ENCODE results near the gene TSHZ2. TPM values are rescaled to one million over a fixed set of nuclear protein-coding genes. Genes with fewer than 3 reads are reported as not detected.

The TSHZ2 gene
- total RNA-seq, 1 experiment from 2014 or later = 0.07 TPM

GRCh38 chr20:53428588-53428987 is 456.4 kb downstream of the TSHZ2 start:
- no peaks in the 10 kb centered on the region for H3K9me2 ChIP-seq (ENCODE audit: insufficient read depth)
- DNase-seq (ENCODE audit: low read depth, low spot score) = no peak
- RAD21 ChIA-PET (ENCODE audit: low non-redundant PET in 1 of 2, low total read pairs in 2 of 2, uncharacterized antibody in 2 of 2, unreplicated experiment in 2 of 2) = no interaction called here
- TF ChIP-seq POLR2AphosphoS5 (IDR thresholded peaks at IDR 0.05; ENCODE audit: low read depth, low read length) (no peak), TCF7L2 (IDR thresholded peaks at IDR 0.05; ENCODE audit: borderline replicate concordance, extremely low read depth, insufficient read depth, insufficient read length) (no peak), EZH2 (IDR thresholded peaks at IDR 0.05) (no peak), RAD21 (IDR thresholded peaks at IDR 0.05; ENCODE audit: low read depth) (no peak), MAX (IDR thresholded peaks at IDR 0.05) (no peak), YY1 (IDR thresholded peaks at IDR 0.05; ENCODE audit: extremely low read depth, insufficient replicate concordance, low read depth, low read length) (no peak), FOSL1 (IDR thresholded peaks at IDR 0.05; ENCODE audit: low read depth) (no peak), ATF3 (IDR thresholded peaks at IDR 0.05) (no peak), REST (IDR thresholded peaks at IDR 0.05; ENCODE audit: low read depth) (no peak), ZFX (IDR thresholded peaks at IDR 0.05) (no peak), EZH2phosphoT487 (IDR thresholded peaks at IDR 0.05; ENCODE audit: borderline replicate concordance) (no peak), SIN3A (IDR thresholded peaks at IDR 0.05; ENCODE audit: low read depth) (no peak), CTCF (IDR thresholded peaks at IDR 0.05 in 2 of 3, conservative IDR thresholded peaks at IDR 0.05 in 1 of 3; ENCODE audit: borderline replicate concordance in 1 of 3, insufficient read depth in 1 of 3, low read depth in 2 of 3, low read length in 2 of 3) (no peak), POLR2A (IDR thresholded peaks at IDR 0.05; ENCODE audit: borderline replicate concordance, extremely low read depth, insufficient read depth, insufficient read length) (no peak), EGR1 (IDR thresholded peaks at IDR 0.05; ENCODE audit: low read depth) (no peak), ZBTB33 (IDR thresholded peaks at IDR 0.05; ENCODE audit: extremely low read depth, insufficient replicate concordance, low read length) (no peak), ZNF274 (IDR thresholded peaks at IDR 0.05; ENCODE audit: low read depth, low read length) (no peak), SRF (IDR thresholded peaks at IDR 0.05; ENCODE audit: low read depth) (no peak), ELF1 (IDR thresholded peaks at IDR 0.05; ENCODE audit: borderline replicate concordance, low read depth) (no peak)
- no peak for ATAC-seq
- CTCF ChIA-PET = no interaction called here
- no peak overlapping the region for H3K4me2 ChIP-seq (ENCODE audit: low read length)
- no peaks in the 10 kb centered on the region for H3K27me3 ChIP-seq (ENCODE audit: insufficient read depth, low read length)
- no peaks in the 10 kb centered on the region for H4K20me1 ChIP-seq (ENCODE audit: insufficient read depth)
- no peaks in the 10 kb centered on the region for H3K9me3 ChIP-seq (ENCODE audit: control insufficient read depth in 1 of 2, insufficient read depth in 1 of 2, low read depth in 1 of 2, low read length in 2 of 2)
- no peak overlapping the region for H3K27ac ChIP-seq (ENCODE audit: low read depth, low read length)
- intact Hi-C loops (cut with micrococcal nuclease) = no loop called here
- BruUV-seq (replicated peaks) = no TSS peak
- H2AFZ ChIP-seq (ENCODE audit: low read depth, low read length, poor library complexity, severe bottlenecking) = no peak overlapping the region
- no peaks in the 10 kb centered on the region for H3K4me1 ChIP-seq (ENCODE audit: control insufficient read depth in 1 of 2, insufficient read depth in 2 of 2, low read length in 2 of 2)
- no peaks in the 10 kb centered on the region for H3K36me3 ChIP-seq (ENCODE audit: control insufficient read depth in 1 of 2, insufficient read depth in 2 of 2, low read length in 2 of 2)
- no peaks in the 10 kb centered on the region for H3K79me2 ChIP-seq (ENCODE audit: insufficient read depth, low read length)
- H3K4me3 ChIP-seq (replicated peaks in 1 of 2; ENCODE audit: low read depth in 1 of 2, low read length in 2 of 2) = no peak overlapping the region
- POLR2A ChIA-PET = no interaction called here
- H3K9ac ChIP-seq (ENCODE audit: low read length) = no peak overlapping the region

Data from HCT116 (cell line).